Skin epidermis (tissue), 12 donors: ENCODE measurements around the gene POU4F1.

ENCODE experiments used
- H3K27ac ChIP-seq, 21 experiments: fragments of 200-600 bp; sonication (generic) in 11 of 21; one replicate each; pipeline ENCODE4 v1.5.0; 2020; ENCODE audit warnings: mild to moderate bottlenecking in 3 of 21, inconsistent platforms in 2 of 21, moderate library complexity in 2 of 21
- H3K4me3 ChIP-seq, 7 experiments: fragments of 200-600 bp; sonication (generic) in 2 of 7; one replicate each; pipeline ENCODE4 v1.5.0; 2020; ENCODE audit warnings: inconsistent platforms in 2 of 7, mild to moderate bottlenecking in 2 of 7, moderate library complexity in 1 of 7

POU4F1 gene

DNA sequence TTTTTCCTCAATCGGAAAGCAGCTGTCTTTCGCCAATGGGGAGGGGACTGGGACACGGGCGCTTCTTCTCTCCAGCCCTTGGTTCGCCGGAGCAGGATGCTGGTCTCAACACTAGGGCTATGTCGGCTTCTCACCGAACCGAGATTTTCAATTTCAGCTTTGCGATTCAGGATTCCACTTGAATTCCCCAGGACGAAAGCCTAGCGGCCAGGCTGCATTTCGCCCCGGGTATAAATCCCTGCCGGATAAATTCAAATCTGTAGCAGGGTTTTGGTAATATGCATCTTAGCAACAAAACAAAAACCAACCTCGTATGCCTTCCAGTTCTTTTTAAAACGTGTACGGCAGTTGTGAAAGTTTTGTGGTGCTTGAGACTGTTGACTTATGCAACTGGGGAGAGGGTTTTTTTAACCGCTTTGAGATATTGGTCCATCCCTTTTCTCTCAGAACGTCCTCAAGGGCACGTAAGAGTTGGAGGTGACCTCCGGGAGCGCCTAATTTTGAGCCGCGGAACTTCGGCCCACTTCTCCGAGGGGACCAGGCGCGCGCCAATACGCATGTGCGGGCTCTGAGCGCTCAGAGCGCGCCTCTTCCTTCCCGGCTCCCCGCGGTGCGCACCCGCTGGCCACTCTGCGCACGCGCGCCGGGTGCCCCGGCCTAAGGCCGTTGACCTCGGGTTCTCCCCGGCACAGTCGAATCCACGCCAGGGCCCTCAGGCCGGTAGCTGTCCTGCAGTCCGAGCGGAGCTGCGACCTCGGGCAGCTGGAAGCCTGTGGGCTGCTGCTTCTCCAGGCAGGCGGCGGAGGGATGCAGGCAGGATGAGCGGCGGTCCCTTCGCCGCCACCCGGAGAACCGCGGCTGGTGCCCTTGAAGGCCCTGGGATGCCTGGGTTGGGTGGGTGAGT is 7.6 kb downstream of the POU4F1 start:
- H3K4me3 ChIP-seq, result no peak overlapping the region
- no peak overlapping the region for H3K27ac ChIP-seq

DNA sequence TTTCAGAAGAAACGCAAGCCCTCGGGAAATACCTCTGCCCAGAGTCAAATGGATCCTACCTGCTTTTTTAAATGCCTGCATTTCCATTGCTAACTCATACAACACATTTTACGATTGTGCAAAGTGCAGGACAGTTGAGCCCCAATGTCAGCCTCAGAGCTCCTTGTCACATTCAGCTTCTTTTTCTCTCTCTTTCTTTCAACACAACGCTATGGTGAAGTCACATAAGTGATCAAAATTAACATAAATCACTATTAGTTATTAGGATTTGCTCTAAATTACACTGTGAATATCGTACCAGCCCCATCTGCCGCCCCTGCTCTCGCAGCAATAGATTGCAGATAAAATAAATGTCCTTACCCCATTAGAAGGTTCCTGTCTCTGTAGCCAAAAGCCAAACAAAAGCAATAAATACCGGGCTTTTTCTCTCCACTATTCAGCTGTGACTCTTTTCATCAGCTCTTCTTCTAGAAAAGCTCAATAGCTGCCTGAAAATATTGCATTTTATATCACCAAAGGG is 8.8 kb downstream of the POU4F1 start:
- Histone ChIP-seq H3K4me3 (no peak overlapping the region), H3K27ac (no peak overlapping the region)

DNA sequence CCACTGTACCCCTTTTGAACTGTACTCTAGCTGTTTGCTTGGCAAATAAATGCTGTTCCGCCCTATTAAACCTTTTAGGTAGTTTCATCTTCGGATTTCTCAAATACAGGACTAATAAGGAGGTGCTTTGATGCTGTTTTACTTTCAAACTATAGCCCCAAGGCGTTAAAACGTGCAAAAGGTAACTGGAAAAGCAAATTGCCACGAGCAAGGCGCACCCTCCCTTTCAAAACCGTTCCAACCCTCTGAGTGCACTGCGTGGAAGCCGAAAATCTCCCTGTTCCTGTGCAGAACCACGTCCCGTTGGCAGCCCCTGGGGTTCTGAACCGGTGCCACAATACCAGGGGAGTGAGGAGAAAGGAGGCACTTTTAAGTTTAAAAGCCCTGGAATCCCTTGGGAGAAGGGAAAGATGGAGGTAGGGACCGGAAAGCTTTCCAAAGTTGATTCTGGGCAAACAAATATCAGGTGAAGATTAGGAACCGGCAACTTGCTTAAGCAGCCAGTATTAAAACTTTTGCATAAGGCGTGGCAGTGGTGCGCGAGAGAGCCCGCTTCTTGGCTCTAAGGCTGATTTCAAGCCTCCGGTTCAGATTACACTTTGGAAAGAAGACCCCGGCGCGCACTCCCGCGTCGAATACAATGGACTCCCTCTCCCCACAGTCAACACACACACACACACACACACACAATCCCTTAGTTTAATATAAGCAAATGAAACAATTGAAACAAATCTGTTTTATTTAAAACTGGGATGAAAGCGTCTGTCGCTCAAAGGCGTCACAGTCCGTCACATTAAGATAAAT is 9.5 kb downstream of the POU4F1 start:
- no peak overlapping the region for H3K4me3 ChIP-seq
- no peak overlapping the region for H3K27ac ChIP-seq

DNA sequence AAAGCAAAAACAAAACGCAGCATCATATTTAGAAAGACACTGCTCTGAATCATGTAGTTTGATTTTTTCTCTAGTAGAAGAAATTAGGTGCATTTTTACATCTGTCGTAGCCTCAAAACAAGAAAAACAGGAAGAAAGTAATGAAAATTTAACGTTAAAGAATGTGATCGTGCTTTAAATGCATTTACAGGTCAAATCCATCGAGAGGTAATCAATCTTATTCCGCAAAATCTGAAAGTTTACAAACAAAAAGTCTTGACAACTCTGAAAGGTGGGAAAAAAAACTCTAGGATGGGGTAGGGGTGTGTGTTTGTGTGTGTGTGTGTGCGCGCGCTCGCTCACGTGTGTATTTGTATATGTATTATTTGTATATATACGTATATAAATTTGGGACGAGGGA is 10.2 kb downstream of the POU4F1 start:
- no peak overlapping the region for H3K4me3 ChIP-seq

DNA sequence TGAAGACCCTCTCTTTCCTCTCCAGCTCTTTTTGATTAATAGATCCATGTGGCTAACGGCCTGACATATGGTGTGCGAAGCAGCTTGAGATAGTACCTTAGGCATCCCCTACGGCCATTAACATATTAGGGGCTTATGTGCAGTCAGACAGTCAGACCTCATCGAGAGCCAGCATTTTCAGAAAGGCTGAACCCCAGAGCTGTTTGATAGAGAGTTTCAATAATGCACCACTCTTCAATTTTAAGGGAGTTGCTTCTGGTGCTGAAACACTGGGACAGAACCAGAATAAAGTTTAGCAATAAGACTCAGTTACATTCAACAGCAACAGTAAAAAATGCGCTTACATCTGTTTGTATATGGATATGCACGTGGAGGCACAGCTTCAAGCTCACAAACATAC is 10.8 kb downstream of the POU4F1 start:
- no peak overlapping the region for H3K27ac ChIP-seq
- no peak overlapping the region for H3K4me3 ChIP-seq

More for the DNA sequence above, 10.2 kb downstream of the POU4F1 start:
- no peak overlapping the region for H3K27ac ChIP-seq

DNA sequence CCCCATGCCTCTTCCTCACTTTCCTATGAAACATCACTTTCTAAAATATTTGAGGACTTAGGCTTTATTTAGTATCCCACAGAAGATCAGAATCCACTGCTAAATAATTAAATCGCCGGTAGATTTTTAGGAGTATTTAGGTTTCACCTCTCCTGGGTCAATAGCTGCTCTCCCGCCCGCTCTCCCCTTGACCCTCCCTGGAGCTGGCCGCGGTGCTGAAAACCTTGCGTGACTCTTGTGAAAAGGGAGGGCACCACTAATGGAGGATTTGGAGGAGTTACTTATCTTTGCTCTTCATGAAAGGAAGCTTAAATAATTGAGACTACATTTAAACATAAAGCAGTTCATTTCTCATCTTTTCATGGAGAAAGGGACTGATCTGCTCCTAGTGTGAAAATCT is 14.1 kb downstream of the POU4F1 start:
- H3K27ac ChIP-seq, result no peak overlapping the region

DNA sequence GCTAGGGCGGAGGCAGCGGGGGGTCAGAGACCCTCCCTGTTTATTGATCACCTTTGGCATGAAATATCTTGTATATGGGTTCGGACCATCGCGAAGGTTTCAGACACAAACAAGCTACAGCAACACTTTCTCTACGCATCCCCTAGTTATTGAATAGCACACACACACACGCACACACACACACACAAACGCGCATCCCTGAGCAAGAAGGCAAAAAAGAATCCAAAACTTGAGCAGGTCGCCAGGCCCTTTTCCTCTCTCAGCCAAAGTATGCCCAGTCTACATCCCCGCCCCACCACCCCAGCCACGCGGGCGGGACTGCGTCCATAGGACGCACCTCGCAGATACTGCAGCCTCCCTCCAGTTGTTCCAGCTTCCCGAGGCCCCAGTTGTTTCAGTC is 16.0 kb downstream of the POU4F1 start:
- H3K4me3 ChIP-seq, result no peak overlapping the region
- H3K27ac ChIP-seq, result no peak overlapping the region

More for the DNA sequence above, 14.1 kb downstream of the POU4F1 start:
- no peak overlapping the region for H3K4me3 ChIP-seq

DNA sequence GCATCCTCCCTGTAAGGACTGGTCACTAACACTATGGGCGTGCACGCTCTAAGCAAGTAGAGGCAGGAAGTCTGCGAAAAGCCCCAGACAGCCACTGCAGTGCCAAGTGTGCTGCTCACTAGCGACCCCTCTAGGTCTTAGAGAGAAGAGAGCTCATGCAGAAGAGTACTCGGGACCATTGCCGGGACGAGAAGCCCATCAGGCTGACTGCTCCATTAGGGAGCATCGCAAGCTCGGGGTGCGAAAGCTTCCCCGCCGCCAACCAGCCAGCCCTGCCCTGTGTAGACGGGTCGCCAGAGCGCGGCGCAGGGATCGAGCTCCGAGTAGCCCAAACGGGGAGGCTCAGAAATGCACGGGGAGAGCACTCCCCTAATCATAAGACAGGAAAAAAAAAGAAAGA is 16.6 kb downstream of the POU4F1 start:
- Histone ChIP-seq H3K4me3 (no peak overlapping the region), H3K27ac (no peak overlapping the region)

DNA sequence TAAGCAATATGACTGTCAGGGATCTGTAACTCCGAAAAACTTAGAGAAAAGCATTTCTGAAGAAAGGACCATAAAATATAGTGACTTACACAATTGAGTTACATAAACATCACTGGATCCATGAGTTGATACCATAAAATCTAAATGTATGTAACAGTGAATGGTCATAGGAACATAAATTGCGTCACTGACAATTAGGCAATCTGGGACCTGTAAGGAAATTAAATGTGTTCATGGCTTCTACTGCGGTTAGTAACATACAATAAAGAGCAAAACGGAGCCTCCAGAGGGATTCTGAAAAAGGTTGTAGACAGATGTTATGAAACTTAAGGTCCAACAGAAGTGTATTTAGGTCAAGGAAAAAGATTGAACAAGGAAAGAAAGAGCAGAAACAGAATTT is 27.1 kb downstream of the POU4F1 start:
- Histone ChIP-seq H3K27ac (no peak overlapping the region), H3K4me3 (no peak overlapping the region)

DNA sequence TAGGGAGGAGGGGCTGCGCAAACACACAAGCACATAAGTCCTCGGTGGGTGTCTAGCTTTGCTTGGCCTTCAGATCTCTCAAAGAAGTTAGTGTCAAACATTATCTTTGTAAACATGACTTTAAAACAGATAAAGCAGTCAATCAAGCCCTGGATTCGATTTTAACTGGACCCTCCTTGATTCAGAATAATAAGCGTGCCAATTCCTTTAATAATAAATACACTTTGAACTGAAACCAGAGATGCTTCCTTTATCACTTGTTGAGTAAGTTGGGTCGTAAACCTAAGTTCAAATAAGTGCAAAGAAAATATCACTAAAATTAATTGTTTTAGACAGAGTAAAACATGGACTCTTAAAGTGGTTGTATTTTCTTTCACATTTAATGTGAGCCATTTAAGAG is 30.9 kb downstream of the POU4F1 start:
- Histone ChIP-seq H3K4me3 (no peak overlapping the region), H3K27ac (no peak overlapping the region)

DNA sequence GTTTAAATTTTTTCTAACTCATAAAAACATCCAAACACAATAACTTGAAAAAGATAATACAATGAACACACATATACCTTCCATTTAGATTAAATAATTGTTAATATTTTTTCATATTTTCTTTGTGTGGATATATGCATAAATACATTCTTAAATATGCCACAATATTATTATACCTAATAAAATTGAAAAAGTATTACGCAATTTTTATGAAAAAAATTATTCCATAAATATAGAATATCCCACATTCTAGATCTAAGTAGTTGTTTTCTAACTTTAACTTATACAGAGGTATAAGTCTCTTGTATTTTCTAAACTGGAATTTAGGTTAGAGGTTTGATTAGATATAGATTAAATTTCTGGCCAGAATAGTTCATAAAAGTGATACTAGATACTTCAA is 34.3 kb downstream of the POU4F1 start:
- Histone ChIP-seq H3K4me3 (no peak overlapping the region), H3K27ac (no peak overlapping the region)

DNA sequence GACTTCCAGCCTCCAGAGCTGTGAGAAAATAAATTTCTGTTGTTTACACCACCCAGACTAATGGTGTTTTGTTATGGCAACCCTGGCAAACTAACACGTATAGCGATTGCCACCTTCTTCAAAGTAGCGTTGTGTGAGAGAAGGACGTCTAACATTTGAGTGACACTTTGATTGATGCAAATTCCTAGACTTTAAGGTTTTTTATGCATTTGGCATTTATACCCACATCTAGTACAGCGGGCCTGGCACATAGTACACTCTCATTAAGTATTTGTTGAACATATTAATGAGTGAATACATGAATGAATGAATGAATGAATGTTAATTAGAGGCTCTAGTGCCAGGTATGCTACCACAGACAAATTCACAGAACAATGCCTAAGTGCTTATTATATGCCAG is 36.7 kb downstream of the POU4F1 start:
- H3K27ac ChIP-seq, result no peak overlapping the region
- no peak overlapping the region for H3K4me3 ChIP-seq

DNA sequence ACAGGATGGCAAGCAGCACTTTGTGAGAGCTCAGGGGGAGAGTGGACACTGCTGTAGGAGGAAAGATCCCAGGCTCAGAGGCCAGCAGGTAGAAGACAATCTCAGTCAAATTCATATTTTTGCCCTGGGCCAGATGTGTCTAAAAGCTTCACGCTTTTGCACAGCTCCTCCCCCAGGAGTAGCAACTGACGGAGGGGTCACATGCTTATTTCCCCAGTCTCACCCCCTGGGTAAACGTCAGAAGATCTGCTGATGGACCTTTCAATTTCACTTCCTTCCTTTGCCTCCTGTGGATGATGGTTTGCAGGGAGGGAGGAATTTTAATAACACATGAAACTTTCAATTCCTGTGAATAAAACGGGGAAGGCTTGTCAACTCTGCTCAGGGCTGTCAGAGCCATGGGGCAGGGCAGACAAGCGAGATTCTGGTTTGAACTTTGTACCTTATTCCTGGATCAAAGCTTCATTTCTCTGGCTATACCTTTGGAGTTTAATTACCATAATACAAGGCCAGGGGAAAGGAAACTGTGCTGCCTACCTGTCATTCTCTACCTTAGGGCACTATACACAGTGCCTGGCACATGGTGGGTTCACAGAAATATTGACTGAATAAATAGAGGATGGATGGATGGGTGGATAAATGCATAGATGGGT is 41.0 kb downstream of the POU4F1 start:
- H3K27ac ChIP-seq, result no peak overlapping the region

More for the DNA sequence above, 41.0 kb downstream of the POU4F1 start:
- no peak overlapping the region for H3K4me3 ChIP-seq
